ENCODE results near the gene MAPK11.
A peak's percentile ranks its signal among the peaks of the same experiment; 100 is the strongest.

The MAPK11 gene

DNA sequence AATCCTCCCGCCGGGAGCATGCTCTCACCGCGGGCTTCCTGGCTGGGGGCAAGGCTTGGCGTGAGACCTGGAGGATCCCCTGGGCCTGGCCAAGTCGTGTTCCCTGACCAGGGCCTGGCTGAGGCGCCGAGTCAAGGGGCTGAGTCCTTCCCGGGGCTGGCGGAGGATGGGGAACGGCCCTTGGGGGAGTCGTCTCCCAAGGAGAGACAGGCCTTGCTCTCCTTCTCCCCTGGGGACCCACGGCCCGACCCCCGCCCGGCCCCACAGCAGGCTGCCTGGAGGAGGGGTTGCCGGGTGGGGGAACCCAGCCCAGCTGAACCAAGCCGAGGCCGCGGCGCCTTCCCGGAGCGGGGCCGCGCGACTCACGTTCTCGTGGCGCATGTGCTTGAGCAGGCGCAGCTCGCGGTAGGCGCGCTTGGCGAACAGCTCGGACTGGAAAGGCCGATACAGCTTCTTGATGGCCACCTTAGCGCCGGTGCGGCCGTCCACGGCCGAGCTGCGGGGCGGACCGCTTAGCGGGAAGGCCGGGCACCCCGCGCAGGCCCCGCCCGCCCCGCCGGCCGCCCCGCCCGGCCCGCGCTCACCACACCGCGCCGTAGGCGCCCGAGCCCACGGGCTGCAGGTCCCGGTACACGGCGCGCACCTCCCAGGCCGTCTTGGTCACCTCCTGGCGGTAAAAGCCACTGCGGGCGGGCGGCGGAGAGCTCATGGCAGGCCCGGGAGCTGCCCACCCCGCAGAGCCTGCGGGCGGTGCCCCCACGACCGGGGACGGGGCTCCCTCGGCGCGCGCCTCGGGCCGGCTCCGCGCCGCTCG, 9.2 kb downstream of the MAPK11 start:
- DNase-seq (ENCODE audit: low spot score), result no peak

- no peak for DNase-seq (ENCODE audit: low spot score)
These were observed 9.8 kb downstream of the MAPK11 start for GRCh38 chr22:50260434-50260800.

DNA sequence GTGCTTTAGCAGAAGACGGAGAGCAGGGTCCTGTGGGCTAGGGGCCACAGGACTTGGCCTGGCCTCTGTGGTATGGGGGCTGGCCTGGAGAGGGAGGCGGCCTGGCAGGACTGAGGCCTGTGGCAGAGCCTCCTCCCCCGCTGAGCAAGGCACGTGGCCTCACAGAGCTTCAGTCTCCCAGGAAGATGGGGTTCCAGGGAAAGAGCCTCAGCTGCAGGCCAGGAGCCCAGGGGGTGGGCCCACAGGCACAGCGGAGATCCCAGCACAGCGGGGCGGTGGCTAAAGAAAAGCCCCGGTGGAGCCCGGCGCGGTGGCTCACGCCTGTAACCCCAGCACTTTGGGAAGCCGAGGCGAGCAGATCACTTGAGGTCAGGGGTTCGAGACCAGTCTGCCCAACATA, 10.9 kb downstream of the MAPK11 start:
- DNase-seq (ENCODE audit: low spot score), result no peak

DNA sequence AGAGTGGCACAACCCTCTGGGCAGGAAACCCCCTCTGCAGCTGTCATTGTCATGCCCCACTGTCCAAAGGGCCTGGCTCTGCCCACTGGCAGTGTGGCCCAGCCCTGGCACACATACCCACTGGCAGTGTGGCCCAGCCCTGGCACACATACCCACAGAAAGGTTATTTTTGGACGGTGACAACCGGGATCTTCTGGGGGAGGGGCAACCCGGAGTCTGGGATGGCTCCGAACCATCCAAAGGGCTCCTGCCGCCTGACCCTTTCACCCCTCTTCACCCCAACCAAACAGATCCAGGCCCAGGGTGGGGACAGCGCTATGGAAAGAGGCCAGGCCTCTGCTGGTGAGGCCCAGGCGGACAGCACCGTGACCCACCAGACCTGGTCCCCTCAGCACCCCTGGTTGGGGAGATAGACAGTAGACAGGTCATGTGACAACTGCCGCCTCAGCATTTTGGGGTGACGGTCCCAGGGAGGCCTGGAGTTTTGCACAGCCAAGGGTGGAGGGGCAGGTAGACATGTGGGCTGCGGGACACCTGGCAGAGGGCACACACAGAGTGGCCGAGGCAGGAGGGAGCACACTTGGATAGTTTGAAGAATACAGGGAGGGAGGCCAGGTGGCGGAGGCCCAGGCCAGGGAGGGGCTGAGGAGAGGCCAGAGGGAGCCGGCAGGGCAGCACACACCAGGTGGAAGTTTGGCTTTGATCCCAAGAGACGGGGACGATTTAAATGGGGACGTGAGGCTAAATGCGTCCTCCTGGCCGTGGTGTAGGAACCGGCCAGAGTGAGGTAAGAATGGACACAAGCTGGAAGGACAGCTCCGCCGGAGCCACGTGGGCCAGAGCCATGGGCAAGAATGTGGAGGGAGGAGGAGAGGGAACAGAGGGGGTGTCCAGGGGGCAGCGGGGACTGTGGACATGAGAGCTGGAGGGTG, 11.6 kb downstream of the MAPK11 start:
- no peak for DNase-seq (ENCODE audit: low spot score)

GRCh38 chr22:50257451-50258360, 12.5 kb downstream of the MAPK11 start:
- no peak for DNase-seq (ENCODE audit: low spot score)

DNA sequence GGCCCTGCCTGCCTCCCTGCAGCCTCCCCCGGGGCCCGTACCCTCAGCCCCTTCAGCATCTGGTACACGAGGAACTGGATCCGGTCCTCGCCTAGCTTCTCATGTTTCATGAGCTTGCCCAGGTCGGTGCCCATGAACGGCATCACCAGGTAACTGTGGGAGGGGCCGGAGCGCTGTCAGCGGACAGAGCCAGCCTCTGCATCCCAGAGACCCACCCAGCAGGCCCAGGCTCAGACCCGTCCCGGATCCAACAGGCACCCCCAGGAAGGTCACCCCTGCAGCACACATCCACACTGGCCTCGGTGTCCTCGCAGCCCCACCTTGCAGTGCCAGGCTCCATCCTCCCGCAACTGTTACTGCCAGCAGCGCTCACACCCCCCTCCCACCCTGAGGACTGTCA, 13.1 kb downstream of the MAPK11 start:
- no peak for DNase-seq (ENCODE audit: low spot score)

- DNase-seq (ENCODE audit: low spot score), result no peak
These were observed 13.8 kb downstream of the MAPK11 start for GRCh38 chr22:50256258-50256862.

- no peak for DNase-seq (ENCODE audit: low spot score)
These were observed 14.6 kb downstream of the MAPK11 start for GRCh38 chr22:50255607-50256006.

DNA sequence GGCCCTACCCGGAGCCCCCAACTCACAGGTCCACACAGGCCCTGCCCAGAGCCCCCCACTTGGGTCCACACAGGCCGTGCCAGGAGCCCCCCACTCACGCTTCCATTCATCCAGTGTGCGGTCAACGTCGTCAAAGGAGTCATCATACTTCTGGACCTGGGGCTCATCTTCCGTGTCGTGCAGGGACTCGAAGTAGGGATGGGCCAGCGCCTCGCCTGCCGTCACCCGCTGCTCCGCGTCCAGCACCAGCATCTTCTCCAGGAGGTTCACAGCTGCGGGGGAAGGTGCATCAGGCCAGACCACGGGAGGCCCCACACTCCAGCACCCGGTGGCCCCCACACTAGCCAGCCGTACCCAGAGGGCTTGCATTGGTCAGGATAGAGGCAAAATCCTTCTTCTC, 15.1 kb downstream of the MAPK11 start:
- DNase-seq (ENCODE audit: low spot score), result no peak

DNA sequence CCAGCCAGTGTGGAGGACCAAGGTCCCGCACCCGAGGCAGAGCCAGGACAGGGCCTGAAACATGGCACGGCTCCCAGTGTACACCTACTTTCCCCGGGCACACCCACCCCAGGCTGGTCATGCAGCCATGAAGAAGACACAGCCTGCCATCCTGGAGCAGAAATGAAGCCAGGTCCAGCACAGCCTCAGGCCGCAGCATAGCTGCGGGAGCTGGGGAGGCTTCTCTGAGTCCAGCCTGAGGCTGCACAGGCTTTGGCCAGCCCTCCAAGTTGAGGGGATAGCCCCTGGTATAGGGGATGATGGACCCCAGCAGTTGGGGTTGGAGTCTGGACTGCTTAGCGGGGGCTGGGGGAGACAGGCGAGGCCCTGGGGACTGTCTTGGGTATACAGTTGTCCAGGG, 16.2 kb downstream of the MAPK11 start:
- no peak for DNase-seq (ENCODE audit: low spot score)

GRCh38 chr22:50253046-50253915, 16.9 kb downstream of the MAPK11 start:
- no peak for DNase-seq (ENCODE audit: low spot score)

DNA sequence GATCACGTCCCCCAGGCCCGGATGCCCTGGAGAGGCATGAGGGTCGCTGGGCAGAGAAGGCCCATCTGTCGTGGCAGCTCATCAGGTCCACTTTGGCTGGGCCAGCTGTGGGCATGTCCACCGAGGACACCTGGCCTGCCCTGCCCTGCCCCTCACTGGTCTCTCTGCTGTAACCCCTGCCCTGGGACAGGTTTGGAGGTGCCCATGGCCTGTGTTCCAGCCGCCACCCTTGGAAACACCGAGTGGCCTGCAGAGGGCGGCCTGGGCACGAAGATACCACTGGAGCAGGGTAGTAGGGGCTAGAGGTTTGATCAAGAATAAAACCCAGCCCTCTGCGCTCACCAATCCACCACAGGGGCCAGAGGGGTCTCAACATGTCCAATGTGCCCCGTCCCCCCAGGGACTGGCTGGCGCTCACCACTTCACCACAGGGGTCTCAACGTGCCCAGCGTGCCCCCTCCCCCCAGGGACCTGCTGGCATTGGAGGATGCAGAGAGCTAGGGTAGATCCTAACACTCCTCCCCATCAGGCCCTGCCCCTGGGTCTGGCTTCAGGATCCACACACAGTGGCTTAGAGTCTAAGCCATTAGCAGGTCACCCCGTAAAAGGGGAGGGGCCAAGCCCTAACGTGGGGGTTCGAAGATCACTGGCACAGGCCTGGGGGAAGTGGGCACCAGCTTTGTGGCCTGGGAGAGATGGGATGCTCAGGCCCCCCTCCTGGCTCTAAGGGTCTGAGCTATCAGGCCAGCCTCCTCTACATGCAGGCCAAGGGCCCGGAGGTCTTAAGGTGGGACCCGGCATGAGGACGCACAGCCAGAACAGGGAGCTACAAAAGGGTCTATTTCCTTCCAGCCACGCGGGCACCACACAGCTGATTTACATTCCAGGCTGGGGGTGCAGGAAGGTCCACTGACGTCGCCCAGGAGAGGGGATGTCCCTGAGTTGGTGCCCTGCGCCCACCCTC, 17.8 kb downstream of the MAPK11 start:
- peak; percentile 68 for DNase-seq (ENCODE audit: low spot score)

DNA sequence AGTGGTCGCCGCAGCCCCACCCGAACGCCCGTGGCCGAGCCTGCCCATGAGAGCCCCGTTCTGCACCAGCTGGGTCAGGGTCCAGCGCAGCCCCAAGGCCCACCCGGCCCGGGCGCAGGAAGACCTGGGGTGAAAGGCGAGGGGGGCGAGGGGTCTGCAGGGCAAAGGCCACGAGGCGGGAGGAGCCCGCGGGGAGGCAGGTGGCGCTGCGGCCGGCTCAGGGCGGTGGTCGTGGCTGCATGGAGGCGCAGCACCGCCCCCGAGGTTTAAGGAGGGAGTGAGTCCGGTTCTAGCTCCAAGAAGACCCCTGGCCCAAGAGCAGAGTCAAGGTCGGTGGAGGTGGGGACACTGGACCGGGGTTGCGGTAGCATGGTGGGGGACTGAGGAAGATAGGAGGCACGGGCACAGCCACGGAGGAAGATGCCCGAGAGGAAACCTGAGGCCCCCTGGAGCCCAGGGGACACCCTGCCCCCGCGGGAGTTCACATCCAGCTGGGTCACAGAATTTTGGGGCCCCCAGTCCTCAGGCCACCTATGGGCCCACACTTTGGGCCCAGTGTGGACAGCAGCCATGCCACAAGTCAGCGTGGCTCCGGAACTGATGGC, 18.6 kb downstream of the MAPK11 start:
- DNase-seq (ENCODE audit: low spot score), result no peak

GRCh38 chr22:50250555-50251476, 19.4 kb downstream of the MAPK11 start, which contains the start of gene HDAC10:
TSS of gene HDAC10 (minus strand) at chr22:50251265. CDS start at chr22:50251032, 233 bp downstream.
- DNase-seq (ENCODE audit: low spot score), result peak; percentile 81

GRCh38 chr22:50250249-50250554, 20.0 kb downstream of the MAPK11 start:
- no peak for DNase-seq (ENCODE audit: low spot score)

DNA sequence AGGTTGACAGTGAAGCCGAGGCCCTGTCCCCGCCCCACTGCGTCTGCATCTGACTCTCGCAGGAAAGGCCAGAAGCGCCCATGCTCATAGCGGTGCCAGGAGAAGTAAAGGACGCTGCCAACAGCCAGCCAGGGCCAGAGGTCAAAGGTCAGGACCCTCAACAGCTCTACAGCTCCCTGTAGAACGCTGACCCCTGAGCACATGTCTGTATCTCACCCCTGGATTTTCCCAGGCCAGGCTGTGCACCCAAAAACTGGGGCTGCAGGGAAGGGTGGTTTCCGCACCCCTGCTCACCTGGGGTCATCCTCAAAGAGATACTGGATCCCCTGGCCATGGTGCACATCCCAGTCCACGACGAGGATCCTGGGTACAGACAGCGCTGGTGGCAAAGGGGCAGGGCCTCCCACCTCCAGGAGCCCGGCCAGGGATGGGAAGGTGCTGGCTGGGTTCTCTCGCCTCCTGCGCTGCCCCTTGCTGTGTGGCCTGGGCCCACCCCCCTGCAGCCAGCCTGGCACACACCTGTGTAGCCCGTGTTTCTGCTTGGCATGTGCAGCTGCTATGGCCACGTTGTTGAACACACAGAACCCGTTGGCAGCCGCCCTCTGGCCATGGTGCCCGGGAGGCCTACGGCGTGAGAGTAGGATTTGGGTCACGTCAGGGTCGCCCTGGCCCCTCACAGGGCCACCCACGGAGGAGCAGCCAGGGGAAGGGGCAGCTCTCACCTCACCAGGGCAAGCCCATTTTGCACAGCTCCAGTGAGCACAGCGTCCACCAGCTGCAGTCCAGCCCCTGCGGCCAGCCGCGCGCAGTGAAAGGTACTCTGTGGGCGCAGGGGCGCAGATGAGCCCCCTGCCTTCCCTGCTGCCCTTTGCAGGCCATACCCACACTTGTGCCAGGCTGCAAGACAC, 20.6 kb downstream of the MAPK11 start:
- no peak for DNase-seq (ENCODE audit: low spot score)
